SU-DHL-6 (cell line): ENCODE measurements around the gene MOB3A.
"Not testable (repeated sequence)": the region's sequence is repeated elsewhere in the genome, so short reads cannot be mapped to it uniquely, and the experiment has no call there.

ENCODE experiments used
- H2AFZ ChIP-seq: fragments of 200-600 bp; sonication (generic); 2 replicates; pipeline ENCODE4 v1.6.1; 2014; ENCODE audit warnings: low read depth, mild to moderate bottlenecking, moderate library complexity, mixed read lengths, antibody characterized with exemption, low read length; ENCODE audit not compliant: severe bottlenecking
- H3F3A ChIP-seq: fragments of 200-600 bp; shearing (Covaris generic); 2 replicates; pipeline ENCODE4 v1.6.0; 2016; ENCODE audit warnings: antibody characterized with exemption, mild to moderate bottlenecking; ENCODE audit not compliant: insufficient read depth
- H3K27ac ChIP-seq: fragments of 200-600 bp; sonication (generic); 2 replicates; pipeline ENCODE4 v1.5.1; 2016; ENCODE audit warnings: low read depth, mild to moderate bottlenecking, low read length, moderate library complexity, mixed read lengths
- H3K27me3 ChIP-seq: fragments of 200-600 bp; sonication (generic), shearing (Covaris generic); 2 replicates; pipeline ENCODE4 v1.6.0; 2014; ENCODE audit warnings: mild to moderate bottlenecking, low read length
- H3K36me3 ChIP-seq: fragments of 200-600 bp; sonication (generic); 2 replicates; pipeline ENCODE4 v1.6.1; 2014; ENCODE audit warnings: mild to moderate bottlenecking, low read length, mixed read lengths
- H3K4me2 ChIP-seq: fragments of 300-600, 200-600 bp; shearing (Covaris generic), sonication (generic); 2 replicates; pipeline ENCODE4 v1.6.0; 2014; ENCODE audit warnings: low read length, low read depth, mild to moderate bottlenecking; ENCODE audit not compliant: poor library complexity, severe bottlenecking
- H3K4me3 ChIP-seq: fragments of 200-600 bp; sonication (generic); 2 replicates; pipeline ENCODE4 v1.5.1; 2014; ENCODE audit warnings: antibody characterized with exemption, low read length, mild to moderate bottlenecking, mixed read lengths; ENCODE audit not compliant: insufficient read depth, poor library complexity, severe bottlenecking
- H3K79me2 ChIP-seq: fragments of 200-600 bp; sonication (generic); 2 replicates; pipeline ENCODE4 v1.6.1; 2014; ENCODE audit warnings: mild to moderate bottlenecking, low read length, moderate library complexity; ENCODE audit not compliant: insufficient read depth
- H3K9ac ChIP-seq: fragments of 200-600 bp; sonication (generic); 2 replicates; pipeline ENCODE4 v1.7.0; 2014; ENCODE audit warnings: mild to moderate bottlenecking, low read length
- H3K9me2 ChIP-seq: fragments of 200-600 bp; sonication (generic); replicated peaks from 2 replicates; pipeline ENCODE4 v1.6.1; 2014; ENCODE audit warnings: low read length; ENCODE audit not compliant: insufficient read depth
- H3K9me3 ChIP-seq: fragments of 200-600 bp; sonication (generic); 2 replicates; pipeline ENCODE4 v1.6.1; 2014; ENCODE audit warnings: low read length, mixed read lengths; ENCODE audit not compliant: insufficient read depth
- H4K20me1 ChIP-seq: fragments of 200-600 bp; sonication (generic); 2 replicates; pipeline ENCODE4 v1.6.1; 2014; ENCODE audit warnings: low read depth, mild to moderate bottlenecking, antibody characterized with exemption, low read length, moderate library complexity, mixed read lengths
- CTCF ChIP-seq: fragments of 200-600 bp; sonication (generic); IDR thresholded peaks from one replicate; pipeline ENCODE4 v1.5.1; 2017; ENCODE audit warnings: antibody characterized with exemption, mild to moderate bottlenecking, low read length, moderate library complexity; ENCODE audit not compliant: insufficient read depth, poor library complexity, severe bottlenecking
- EZH2phosphoT487 ChIP-seq: fragments of 200-600 bp; sonication (generic), shearing (Covaris generic); conservative IDR thresholded peaks from 2 replicates; pipeline ENCODE4 v1.6.1; 2018; ENCODE audit warnings: mild to moderate bottlenecking, antibody characterized with exemption, low read length, moderate library complexity, mixed read lengths

Gene MOB3A

GRCh38 chr19:2089727-2090053, 6.4 kb downstream of the MOB3A start:
- H3K27me3 ChIP-seq = no peaks in the 10 kb centered on the region
- TF ChIP-seq EZH2phosphoT487 = no peak
- TF ChIP-seq CTCF = no peak
- H4K20me1 ChIP-seq = no peaks in the 10 kb centered on the region
- H3K9me3 ChIP-seq = no peaks in the 10 kb centered on the region
- peaks cover 32% of the 10 kb centered on the region for H3K79me2 ChIP-seq
- no peaks in the 10 kb centered on the region for H3K9me2 ChIP-seq
- no peak overlapping the region for H3K4me3 ChIP-seq
- peak overlapping the region; percentile 98 for H3K27ac ChIP-seq
- peak overlapping the region; percentile 62 for H3K9ac ChIP-seq
- no peaks in the 10 kb centered on the region for H3K36me3 ChIP-seq
- H2AFZ ChIP-seq = no peak overlapping the region
- peaks cover 79% of the 10 kb centered on the region for H3F3A ChIP-seq
- peak overlapping the region; percentile 80 for H3K4me2 ChIP-seq

GRCh38 chr19:2089001-2089711, 7.0 kb downstream of the MOB3A start:
- Histone ChIP-seq H3K4me2 (peak overlapping the region; percentile 80), H2AFZ (no peak overlapping the region), H3K27ac (peak overlapping the region; percentile 98), H4K20me1 (no peaks in the 10 kb centered on the region), H3K9me2 (no peaks in the 10 kb centered on the region), H3K9me3 (no peaks in the 10 kb centered on the region), H3K36me3 (no peaks in the 10 kb centered on the region), H3K9ac (peak overlapping the region; percentile 62), H3K4me3 (no peak overlapping the region), H3F3A (peaks cover 78% of the 10 kb centered on the region), H3K79me2 (peaks cover 32% of the 10 kb centered on the region), H3K27me3 (no peaks in the 10 kb centered on the region)
- TF ChIP-seq CTCF = no peak
- TF ChIP-seq EZH2phosphoT487 = no peak

GRCh38 chr19:2087621-2088100, 8.5 kb downstream of the MOB3A start:
- H3K27ac ChIP-seq = peak overlapping the region; percentile 98
- H3K79me2 ChIP-seq = peaks cover 32% of the 10 kb centered on the region
- H4K20me1 ChIP-seq = no peaks in the 10 kb centered on the region
- H3K27me3 ChIP-seq = no peaks in the 10 kb centered on the region
- no peak overlapping the region for H3K4me3 ChIP-seq
- H3K9me2 ChIP-seq = no peaks in the 10 kb centered on the region
- TF ChIP-seq CTCF (peak; percentile 45), EZH2phosphoT487 (no peak)
- no peaks in the 10 kb centered on the region for H3K36me3 ChIP-seq
- H3F3A ChIP-seq = peaks cover 80% of the 10 kb centered on the region
- H3K4me2 ChIP-seq = peak overlapping the region; percentile 84
- H3K9me3 ChIP-seq = no peaks in the 10 kb centered on the region
- H2AFZ ChIP-seq = no peak overlapping the region
- peak overlapping the region; percentile 52 for H3K9ac ChIP-seq

GRCh38 chr19:2086695-2087620, 9.2 kb downstream of the MOB3A start:
- Histone ChIP-seq H3K79me2 (peaks cover 32% of the 10 kb centered on the region), H3F3A (peaks cover 73% of the 10 kb centered on the region), H3K9ac (peak overlapping the region; percentile 87), H3K27ac (peak overlapping the region; percentile 98), H3K4me2 (peak overlapping the region; percentile 84)
- not testable (repeated sequence) for H3K9me2 ChIP-seq, H2AFZ ChIP-seq, H3K9me3 ChIP-seq, H3K36me3 ChIP-seq, H3K4me3 ChIP-seq, H4K20me1 ChIP-seq, H3K27me3 ChIP-seq
